ENCODE data around the gene PDLIM4. TPM values are rescaled to one million over a fixed set of nuclear protein-coding genes. Genes with fewer than 3 reads are reported as not detected.

PDLIM4 gene
- total RNA-seq, 2 experiments from 2014 or later, result not detected

DNA sequence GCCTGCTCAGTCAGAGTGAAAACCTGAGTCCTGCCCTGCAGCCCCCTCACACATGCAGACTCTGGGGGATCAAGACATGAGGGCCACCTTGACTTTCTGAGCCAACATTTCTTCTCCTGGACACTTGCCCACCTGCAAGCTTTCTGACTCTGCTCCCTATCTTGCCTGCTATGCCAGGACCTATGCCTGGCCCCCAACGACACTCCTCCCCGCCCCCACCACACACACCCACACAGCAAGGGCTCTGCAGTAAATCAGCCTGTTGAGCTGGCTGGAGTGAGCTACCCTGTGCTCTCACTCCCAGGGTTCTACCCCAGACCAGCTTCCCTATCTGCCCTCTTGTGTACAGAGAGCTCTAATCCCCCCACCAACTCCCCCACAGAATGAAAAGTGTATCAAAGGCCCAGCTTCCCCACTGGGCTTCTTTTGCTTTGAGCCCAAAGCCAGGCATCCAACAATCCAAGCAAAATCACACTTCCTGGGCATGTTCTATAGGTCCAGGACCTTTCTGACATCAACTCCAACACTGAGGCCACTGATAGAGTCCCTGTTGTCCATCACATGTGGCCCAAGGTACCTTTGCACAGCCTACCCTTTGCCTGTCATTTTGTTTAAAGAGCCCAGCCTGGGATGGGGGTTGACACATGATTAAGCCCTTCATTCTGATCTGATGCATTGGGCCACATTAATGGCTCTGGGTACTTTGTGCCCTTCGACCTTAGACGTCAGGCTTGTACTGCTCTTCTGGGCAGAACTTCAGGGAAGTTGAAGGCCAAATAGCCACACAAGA is 7.2 kb downstream of the PDLIM4 start:
- POLR2A ChIA-PET, result interaction anchor here (0.7 kb wide), 1 partner anchor 26 kb away, joined by 4 read pairs; no protein-coding TSS in a partner anchor
- CTCF ChIA-PET (ENCODE audit: unreplicated experiment), result interaction anchor here (0.6 kb wide), 2 partner anchors 9 to 27 kb away, joined by 3 read pairs; no protein-coding TSS in a partner anchor
- TF ChIP-seq, protein P1, sequence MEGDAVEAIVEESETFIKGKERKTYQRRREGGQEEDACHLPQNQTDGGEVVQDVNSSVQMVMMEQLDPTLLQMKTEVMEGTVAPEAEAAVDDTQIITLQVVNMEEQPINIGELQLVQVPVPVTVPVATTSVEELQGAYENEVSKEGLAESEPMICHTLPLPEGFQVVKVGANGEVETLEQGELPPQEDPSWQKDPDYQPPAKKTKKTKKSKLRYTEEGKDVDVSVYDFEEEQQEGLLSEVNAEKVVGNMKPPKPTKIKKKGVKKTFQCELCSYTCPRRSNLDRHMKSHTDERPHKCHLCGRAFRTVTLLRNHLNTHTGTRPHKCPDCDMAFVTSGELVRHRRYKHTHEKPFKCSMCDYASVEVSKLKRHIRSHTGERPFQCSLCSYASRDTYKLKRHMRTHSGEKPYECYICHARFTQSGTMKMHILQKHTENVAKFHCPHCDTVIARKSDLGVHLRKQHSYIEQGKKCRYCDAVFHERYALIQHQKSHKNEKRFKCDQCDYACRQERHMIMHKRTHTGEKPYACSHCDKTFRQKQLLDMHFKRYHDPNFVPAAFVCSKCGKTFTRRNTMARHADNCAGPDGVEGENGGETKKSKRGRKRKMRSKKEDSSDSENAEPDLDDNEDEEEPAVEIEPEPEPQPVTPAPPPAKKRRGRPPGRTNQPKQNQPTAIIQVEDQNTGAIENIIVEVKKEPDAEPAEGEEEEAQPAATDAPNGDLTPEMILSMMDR (conservative IDR thresholded peaks at IDR 0.05; ENCODE audit: low read length), result no peak
- no peak for TF ChIP-seq EZH2phosphoT487 (IDR thresholded peaks at IDR 0.05; ENCODE audit: borderline replicate concordance, low read depth, low read length)

DNA sequence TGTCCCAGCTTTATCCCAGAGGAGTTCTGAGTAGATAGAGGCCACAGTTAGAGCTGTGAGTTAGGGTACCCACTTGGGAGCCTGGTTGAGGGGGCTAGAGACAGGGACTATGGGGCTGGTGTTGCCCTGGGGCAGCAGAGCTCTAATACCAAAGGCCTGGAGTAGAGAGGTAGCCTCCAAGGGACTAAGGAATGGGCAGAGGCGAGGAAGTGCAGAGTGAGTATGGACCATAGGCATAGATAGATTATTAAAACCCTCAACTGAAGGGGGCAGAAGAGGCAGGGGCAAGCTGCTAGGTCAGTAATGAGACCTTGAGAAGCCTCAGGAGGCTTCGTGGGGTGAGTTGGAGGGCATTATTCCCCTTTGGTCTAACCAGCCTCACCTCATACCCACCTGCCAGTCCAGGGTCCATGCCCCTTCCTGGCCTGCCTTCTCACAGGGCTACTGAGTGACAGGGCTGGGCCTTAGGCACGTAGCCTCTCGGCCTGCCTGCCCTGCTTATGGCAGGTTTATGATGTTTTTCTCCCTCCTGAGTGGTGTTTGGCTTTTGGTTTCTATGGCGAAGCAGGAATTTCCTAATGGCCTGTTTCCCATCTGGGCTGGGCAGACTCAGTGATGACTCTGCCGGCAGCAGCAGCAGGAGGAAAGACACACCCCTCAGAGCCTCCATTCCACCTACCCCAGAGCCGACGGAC is 8.0 kb downstream of the PDLIM4 start:
- Histone ChIP-seq H3K36me3 (ENCODE audit: insufficient read depth, low read length) (no peaks in the 10 kb centered on the region), H2AFZ (ENCODE audit: low read length) (no peak overlapping the region), H3K9me3 (ENCODE audit: low read length) (no peaks in the 10 kb centered on the region), H3K79me2 (ENCODE audit: insufficient read depth, low read depth, low read length) (no peaks in the 10 kb centered on the region), H3K4me2 (ENCODE audit: low read length) (no peak overlapping the region), H3K27ac (ENCODE audit: low read depth, low read length, poor library complexity, severe bottlenecking) (no peak overlapping the region), H3K4me1 (ENCODE audit: insufficient read depth, low read length, poor library complexity, severe bottlenecking) (no peaks in the 10 kb centered on the region), H3K4me3 (ENCODE audit: low read depth, low read length, poor library complexity, severe bottlenecking) (no peak overlapping the region), H3K9me2 (ENCODE audit: insufficient read depth, low read length) (no peaks in the 10 kb centered on the region), H4K20me1 (ENCODE audit: insufficient read depth, low read length) (no peaks in the 10 kb centered on the region)
- intact Hi-C loops (cut with micrococcal nuclease; ENCODE audit: unreplicated experiment), result no loop called here
- ChIA-PET POLR2A (interaction anchor here (0.7 kb wide), 1 partner anchor 25 kb away, joined by 4 read pairs; no protein-coding TSS in a partner anchor), CTCF (ENCODE audit: unreplicated experiment) (no interaction called here)
- no TSS peak for BruUV-seq (replicated peaks)
- TF ChIP-seq, protein P1 (conservative IDR thresholded peaks at IDR 0.05; ENCODE audit: low read length), result no peak
- no peak for TF ChIP-seq EZH2phosphoT487 (IDR thresholded peaks at IDR 0.05; ENCODE audit: borderline replicate concordance, low read depth, low read length)
- no peak for DNase-seq (ENCODE audit: low spot score)

More for the DNA sequence above, 7.2 kb downstream of the PDLIM4 start:
- no peak overlapping the region for H3K4me3 ChIP-seq (ENCODE audit: low read depth, low read length, poor library complexity, severe bottlenecking)
- H3K4me1 ChIP-seq (ENCODE audit: insufficient read depth, low read length, poor library complexity, severe bottlenecking), result no peaks in the 10 kb centered on the region
- no peaks in the 10 kb centered on the region for H4K20me1 ChIP-seq (ENCODE audit: insufficient read depth, low read length)
- H3K79me2 ChIP-seq (ENCODE audit: insufficient read depth, low read depth, low read length), result no peaks in the 10 kb centered on the region
- H3K27ac ChIP-seq (ENCODE audit: low read depth, low read length, poor library complexity, severe bottlenecking), result no peak overlapping the region
- no peaks in the 10 kb centered on the region for H3K36me3 ChIP-seq (ENCODE audit: insufficient read depth, low read length)
- intact Hi-C loops (cut with micrococcal nuclease; ENCODE audit: unreplicated experiment), result no loop called here
- no peaks in the 10 kb centered on the region for H3K9me3 ChIP-seq (ENCODE audit: low read length)
- H3K9me2 ChIP-seq (ENCODE audit: insufficient read depth, low read length), result no peaks in the 10 kb centered on the region
- DNase-seq (ENCODE audit: low spot score), result no peak
- no TSS peak for BruUV-seq (replicated peaks)
- no peak overlapping the region for H3K4me2 ChIP-seq (ENCODE audit: low read length)
- no peak overlapping the region for H2AFZ ChIP-seq (ENCODE audit: low read length)

Data from OCI-LY7 (cell line).